Activated CD4-positive, alpha-beta T cell treated with anti-CD3 and anti-CD28 coated beads for 4 hours (primary cell): ENCODE data around the gene HPS3.
"Not testable (repeated sequence)": the region's sequence is repeated elsewhere in the genome, so short reads cannot be mapped to it uniquely, and the experiment has no call there.

Experiments used
- DNase-seq, 2 donors: peaks; one replicate each; pipeline ENCODE4 v3.0.0-alpha.2; 2020

HPS3 gene

GRCh38 chr3:149129326-149130205 is at the start of gene HPS3:
Gene HPS3, plus strand, starts transcription at chr3:149129638. Its CDS starts 86 bp downstream, at chr3:149129724.
- DNase-seq = peak; percentile 69 to 74

DNA sequence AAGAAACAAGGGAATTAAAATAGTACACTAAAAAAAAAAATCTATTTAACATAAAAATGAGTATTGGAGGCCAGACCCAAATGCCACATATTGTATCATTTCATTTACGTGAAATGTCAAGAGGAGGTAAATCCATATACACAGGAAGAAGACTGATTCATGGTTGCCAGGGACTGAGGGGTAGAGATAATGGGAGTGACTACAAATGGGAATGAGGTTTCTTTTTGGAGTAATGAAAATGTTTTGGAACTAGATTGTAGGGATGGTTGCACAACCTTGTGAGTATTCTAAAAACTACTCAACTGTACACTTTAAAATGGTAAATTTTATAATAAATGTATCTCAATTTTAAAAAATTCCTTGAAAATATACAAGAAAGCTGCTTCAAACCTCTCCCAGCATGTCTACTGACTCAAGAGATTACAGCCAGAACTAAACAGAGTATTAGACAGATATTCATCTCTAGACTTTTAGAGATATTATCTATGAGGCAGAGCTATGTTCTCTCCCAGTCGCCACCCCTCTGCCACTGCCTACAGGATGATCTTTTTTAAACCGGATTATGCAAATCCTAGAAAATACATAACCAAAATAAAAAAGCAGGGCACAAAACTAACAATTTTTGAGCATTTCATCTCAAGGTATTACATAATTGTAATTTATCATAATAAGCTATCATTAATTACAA is 49.3 kb upstream of the HPS3 start:
- no peak for DNase-seq

DNA sequence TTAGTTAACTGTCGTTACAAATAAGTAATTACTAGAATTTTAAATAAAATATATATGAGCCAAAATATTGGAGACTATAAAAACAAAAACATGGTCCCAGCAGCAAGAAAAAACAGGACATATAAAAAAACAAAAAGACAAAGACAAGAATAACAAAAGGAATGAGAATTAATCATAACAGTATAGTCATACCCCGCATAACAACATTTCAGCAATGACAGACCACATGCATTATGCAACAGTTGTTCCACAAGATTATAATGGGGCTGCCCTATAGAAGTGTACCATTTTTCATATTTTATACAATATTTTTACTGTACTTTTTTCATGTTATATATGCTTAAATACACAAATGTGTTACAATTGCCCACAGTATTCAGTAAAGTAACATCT is 48.7 kb upstream of the HPS3 start:
- DNase-seq = no peak

DNA sequence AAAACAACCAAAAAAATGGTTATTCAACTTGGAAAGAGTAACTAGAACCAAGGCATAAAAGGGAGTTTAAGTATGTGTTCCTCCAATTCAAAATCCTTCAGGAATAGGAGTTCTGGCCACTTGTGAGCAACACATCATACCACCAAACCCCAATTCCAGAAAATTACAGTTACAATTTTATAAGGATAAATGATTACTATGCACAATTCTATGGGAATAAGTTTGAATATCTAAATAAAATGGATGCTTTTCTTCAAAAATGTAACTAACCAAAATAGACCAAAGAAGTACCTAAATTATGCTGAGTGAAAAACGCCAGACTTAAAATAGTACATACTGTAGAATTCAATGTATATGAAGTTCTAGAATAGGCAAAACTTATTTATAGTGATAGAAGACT is 47.7 kb upstream of the HPS3 start:
- DNase-seq = no peak

- peak; percentile 2 to 8 for DNase-seq
These were observed 43.6 kb upstream of the HPS3 start for GRCh38 chr3:149085828-149086231.

- DNase-seq = peak; percentile 88 to 92
These were observed 43.0 kb upstream of the HPS3 start, which contains the start of gene HLTF for GRCh38 chr3:149086232-149086988. Gene HLTF, minus strand, starts transcription at chr3:149086533. Its CDS starts 197 bp downstream, at chr3:149086336.

DNA sequence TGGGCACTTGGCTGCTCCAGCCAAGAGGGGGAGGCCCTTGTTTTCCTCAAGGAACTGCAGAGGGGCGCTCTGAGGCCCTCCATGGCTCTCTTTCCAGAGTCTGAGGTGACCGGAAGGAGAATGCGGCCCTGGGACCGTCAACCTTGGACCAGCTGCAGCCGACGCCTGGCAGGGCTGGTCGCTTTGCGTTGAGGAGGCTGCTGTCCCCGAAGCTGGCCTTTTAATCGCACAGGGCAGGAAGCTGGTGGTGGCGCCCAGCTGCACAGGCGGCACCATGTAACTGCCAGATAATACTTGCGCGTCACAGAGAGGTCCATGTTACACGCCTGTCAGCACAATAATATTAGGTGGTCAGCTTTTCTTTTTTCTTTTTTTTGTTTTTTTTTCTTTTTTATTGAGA is 42.2 kb upstream of the HPS3 start:
- DNase-seq = no peak

GRCh38 chr3:149089395-149089794 is 40.0 kb upstream of the HPS3 start:
- no peak for DNase-seq

GRCh38 chr3:149090461-149090860 is 39.0 kb upstream of the HPS3 start:
- no peak for DNase-seq

GRCh38 chr3:149090907-149091306 is 38.5 kb upstream of the HPS3 start:
- no peak for DNase-seq

DNA sequence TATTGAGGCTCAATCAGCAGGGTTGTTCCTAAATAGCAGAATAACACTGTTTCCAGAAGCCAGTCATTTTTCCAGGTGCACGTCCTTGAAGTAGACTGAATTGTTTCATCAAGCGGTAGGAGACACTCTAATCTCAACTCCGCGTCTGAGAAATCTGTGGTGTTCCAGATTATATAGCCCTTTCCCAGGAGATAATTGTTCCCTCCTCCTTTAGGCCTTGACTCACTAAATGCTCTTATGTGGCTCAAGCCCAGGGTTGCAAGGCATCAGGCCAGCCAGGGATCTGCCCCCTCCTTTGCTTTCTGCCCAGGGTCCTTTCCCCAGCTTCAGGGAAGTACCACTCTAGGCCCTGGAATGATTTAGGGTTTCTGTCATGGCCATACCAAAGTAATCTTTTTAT is 37.5 kb upstream of the HPS3 start:
- no peak for DNase-seq

DNA sequence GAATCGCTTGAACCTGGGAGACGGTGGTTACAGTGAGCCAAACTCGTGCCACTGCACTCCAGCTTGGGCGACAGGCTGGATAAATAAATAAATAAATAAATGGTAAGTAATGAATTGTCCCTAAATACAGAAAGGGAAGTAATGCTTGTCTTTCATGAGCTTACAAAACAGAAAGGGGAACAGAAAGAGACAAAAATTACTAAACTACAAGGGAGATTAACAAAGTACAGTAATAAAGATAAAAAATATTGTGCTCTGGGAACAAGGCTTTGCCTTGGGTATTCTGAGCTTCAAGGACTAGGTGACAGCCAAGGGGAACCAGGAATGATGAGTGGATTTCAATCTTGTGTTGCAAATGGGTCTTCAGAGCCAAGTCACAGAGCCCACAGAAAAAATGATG is 34.0 kb upstream of the HPS3 start:
- no peak for DNase-seq

DNA sequence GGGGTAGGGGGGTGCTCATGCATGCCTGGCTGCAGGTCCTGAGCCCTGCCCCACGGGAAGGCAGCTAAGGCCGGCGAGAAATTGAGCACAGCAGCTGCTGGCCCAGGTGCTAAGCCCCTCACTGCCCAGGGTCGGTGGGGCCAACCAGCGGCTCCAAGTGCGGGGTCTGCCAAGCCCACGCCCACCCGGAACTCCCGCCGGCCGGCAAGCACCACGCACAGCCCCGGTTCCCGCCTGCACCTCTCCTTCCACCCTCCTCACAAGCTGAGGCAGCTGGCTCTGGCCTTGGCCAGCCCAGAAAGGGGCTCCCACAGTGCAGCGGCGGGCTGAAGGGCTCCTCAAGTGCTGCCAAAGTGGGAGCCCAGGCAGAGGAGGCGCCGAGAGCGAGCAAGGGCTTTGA is 31.5 kb upstream of the HPS3 start:
- not testable (repeated sequence) for DNase-seq

GRCh38 chr3:149101154-149101553 is 28.3 kb upstream of the HPS3 start:
- DNase-seq = no peak

GRCh38 chr3:149101641-149102040 is 27.8 kb upstream of the HPS3 start:
- no peak for DNase-seq

- no peak for DNase-seq
These were observed 25.0 kb upstream of the HPS3 start for GRCh38 chr3:149104484-149104883.

DNA sequence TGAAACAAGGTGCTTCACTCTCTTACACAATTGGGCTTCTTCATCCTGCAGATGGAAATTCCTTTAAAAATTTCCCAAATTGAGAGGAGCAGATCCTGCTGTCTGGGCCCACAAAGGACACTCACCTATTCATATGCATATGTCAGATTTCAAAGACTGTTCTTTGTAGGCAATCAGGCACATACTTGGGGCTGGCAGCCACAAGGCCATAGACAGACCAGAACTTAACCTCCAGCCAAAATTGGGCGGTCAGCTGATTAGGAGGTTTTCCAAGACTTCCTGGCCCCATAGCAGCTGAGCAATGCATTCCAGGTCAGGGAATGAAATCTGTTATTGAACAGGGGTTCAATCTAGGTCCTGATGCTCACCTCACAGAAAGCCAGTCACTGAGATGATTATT is 15.0 kb upstream of the HPS3 start:
- DNase-seq = no peak

DNA sequence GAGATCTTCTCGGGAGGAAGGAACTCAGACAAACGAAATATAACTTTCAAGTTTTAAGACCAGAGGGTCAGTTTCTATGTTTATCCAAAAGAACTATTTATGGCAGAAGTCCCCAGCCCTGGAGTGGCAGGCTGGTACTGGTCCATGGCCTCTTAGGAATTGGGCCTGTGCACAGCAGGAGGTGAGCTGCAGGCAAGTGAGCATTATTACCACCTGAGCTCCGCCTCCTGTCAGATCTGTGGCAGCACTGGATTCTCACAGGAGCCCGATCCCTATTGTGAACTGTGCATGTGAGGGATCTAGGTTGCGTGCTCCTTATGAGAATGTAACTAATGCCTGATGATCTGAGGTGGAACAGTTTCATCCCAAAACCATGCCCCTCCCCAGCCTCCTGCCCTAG is 14.3 kb upstream of the HPS3 start:
- no peak for DNase-seq

DNA sequence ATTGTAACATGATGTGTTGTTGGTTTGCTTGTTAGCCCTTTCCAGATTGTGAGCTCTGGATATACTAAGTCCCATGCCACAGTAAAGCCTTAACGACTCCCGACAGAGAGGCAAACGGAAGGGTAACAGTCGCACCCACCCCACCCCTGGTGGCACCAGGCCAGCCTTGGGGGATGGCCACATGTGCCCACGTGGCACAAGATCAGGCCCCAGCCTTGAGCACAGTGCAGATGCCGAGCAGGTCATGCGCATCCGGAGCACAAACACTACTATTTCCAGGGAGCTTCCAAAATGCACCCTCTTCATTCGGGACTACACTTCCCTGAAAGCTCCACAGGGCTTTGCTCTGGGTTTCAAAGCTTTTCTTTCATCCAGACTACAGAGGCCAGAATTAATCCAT is 10.7 kb upstream of the HPS3 start:
- no peak for DNase-seq

DNA sequence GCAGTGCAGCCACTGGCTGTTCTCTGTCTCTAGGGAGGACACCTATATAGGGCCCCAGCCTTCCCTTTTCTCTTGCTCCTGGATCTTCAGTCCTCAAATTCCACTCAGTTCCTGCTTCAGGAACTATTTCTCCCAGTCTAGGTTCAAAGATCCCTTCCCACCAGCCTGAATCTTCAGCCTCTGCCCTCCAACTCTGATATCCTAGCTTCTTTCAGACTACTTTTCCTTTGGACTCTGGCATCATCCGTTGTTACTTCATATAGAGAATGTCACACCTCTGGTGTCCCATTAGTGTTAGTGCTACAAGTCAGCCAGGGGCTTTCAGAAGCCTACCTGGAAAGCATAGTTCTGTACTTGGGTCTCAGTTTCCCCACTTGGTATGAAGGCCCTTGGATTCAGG is 10.0 kb upstream of the HPS3 start:
- DNase-seq = no peak

- DNase-seq = peak in 1 of 2 donors; percentile 29
These were observed 9.1 kb upstream of the HPS3 start for GRCh38 chr3:149120051-149120972.
